Suppressor macrophage (primary cell): ENCODE results near the gene LDHD.

ENCODE experiments used
- DNase-seq, 4 experiments: peaks; one replicate each; pipeline ENCODE4 v3.0.0-alpha.2; 2020 to 2022

LDHD gene

DNA sequence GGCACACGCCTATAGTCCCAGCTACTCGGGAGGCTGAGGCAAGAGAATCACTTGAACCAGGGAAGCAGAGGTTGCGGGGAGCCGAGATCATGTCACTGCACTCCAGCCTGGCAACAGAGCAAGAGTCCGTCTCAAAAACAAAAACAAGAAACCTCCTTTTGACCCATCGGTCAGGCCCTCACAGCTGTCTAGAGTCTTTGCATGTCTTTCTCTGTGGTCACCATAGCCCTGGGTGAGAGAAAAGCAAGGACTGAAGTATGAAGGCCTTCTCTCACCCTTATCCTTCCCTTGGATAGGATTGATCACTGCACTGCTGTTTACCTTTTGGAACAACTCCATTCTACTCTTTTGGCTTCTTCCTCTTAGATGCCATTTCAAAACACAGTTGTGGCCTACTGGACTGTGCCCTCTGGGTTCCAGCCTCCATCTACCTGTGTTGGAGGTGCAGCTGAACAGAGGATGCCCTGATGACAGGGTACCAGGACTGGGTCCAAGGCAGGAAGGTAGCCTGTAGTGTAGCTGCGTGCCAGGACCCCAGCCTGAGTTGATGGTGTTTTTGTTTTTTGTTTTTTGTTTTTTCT is 37.1 kb downstream of the LDHD start:
- DNase-seq, result no peak

GRCh38 chr16:75078886-75079285 is 37.7 kb downstream of the LDHD start:
- no peak for DNase-seq

- DNase-seq, result no peak
These were observed 40.8 kb downstream of the LDHD start for GRCh38 chr16:75075688-75076268.

DNA sequence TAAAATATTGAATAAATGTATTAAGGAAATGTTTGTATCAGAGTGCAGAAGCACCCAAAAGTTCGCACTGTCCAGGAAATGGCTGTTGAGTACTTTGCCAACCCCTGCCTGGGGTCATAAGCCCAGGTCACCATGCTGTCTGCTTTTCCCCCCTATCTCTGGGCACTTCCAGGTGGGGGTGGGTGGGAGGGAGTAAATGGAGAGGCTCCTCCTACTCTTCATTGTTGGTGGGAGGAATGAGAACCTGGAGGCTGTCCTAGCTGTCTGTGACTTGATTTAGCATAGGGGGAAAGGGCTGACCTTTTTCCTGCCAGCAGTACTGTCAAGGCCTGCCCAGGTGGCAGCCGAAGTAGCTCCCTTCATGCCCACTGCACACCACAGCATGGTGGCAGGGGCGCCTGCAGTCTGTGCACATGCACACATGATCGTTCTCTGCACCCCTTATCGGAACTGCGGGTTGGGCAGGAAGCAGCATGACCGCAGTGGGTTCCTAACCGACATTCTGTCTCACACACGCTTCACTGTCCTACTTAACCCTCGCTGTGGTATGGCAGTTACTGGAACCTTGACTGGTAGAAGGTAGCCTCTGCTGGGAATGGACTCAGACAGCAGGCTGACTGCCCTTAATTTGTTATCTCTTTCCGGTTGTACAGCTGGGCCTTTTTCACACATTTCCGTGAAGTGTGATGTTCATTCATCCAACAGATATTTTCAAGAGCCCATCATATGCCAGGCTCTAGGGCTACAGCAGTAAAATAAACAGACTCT is 41.5 kb downstream of the LDHD start:
- DNase-seq, result peak in 3 of 4 experiments; percentile 31 to 44 (median 38)

DNA sequence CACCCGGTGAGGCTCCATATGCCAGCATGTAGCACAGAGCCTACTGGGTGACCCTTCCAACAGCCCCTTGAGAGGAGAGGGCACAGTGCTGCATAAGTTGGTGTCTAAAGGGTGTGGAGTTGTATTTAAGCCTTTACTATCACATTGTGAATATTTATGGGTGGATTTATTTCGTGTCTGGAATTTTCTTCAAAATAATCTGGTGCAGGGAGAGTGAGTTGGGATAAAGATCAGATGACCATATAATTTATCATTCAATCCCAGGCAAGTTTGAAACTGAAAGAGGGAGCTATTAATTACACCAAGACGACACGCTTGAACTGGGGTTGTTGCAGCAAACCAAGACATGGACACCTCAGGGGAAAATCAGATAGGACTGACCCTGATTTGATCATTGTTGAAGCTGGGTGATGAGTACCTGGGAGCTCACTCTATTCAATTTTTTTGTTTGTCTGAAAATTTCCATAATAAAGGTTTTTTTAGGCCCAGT is 42.2 kb downstream of the LDHD start:
- no peak for DNase-seq

GRCh38 chr16:75073545-75074303 is 42.9 kb downstream of the LDHD start:
- no peak for DNase-seq

GRCh38 chr16:75072239-75072947 is 44.2 kb downstream of the LDHD start:
- DNase-seq, result no peak

GRCh38 chr16:75071621-75072020 is 45.0 kb downstream of the LDHD start:
- DNase-seq, result no peak

GRCh38 chr16:75070012-75070841 is 46.4 kb downstream of the LDHD start:
- DNase-seq, result no peak

DNA sequence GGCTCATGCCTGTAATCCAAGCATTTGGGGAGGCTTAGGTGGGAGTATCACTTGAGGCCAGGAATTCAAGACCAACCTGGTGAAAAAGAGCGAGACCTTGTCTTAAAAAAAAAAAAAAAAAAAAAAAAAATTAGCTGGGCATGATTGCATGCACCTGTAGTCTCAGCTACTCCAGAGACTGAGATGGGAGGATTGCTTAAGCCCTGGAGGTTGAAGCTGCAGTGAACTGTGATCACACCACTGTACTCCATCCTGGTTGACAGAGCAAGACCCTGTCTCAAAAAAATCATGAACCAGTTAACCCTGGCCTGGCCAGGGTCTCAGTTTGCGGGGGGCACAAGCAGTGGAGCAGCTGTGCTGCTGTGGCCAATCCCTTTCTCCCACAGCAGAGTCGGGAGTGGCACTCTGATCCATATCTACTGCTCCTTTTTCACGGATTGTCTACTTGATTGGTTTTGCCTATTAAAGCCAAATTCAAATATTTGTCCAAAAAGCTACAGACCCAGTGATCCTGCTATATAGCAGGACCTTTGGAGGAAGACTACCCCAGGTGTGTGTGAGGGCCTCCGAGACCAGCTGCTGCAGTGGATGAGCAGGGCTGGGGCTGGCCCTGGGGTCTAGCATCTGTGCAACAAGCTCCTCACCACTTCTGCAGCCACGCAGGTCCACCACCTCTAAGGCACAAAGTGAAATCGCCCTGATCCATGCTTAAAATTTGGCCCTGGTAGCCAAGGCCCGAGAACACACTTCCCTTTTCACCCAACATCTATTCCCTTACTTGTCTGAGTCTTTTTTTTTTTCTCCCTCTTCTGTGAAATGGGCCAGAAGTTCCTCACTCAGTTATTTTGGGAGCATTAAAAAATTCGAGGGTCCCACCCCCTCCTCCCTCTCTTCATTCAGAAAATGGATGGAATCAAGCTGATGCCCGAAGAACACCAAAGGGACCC is 48.2 kb downstream of the LDHD start:
- no peak for DNase-seq

DNA sequence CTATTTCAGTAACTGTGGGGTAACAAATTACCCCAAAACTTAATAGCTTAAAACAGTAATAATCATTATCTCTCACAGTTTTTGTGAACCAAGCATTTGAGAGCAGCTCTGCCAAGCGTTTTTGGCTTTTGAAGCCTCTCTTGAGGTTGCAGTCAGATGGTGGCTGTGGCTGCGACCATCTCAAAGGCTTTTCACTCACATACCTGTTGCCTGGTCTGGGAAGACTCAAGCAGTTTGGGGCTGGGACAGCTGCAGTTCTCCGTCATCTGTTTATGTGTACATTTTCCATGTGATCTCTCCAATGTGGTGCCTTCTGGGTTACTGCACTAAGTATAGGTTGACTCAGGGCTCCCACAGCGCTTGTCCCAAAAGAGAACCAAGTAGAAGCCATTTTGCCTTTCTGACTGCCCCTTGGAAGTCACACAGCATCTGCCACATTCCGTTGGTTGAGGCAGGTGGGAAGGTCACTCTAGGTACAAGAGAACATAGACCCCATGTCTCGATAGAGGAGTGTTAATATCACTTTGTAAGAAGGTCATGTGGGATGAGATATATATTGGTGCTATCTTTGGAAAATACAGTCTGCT is 49.6 kb downstream of the LDHD start:
- no peak for DNase-seq

DNA sequence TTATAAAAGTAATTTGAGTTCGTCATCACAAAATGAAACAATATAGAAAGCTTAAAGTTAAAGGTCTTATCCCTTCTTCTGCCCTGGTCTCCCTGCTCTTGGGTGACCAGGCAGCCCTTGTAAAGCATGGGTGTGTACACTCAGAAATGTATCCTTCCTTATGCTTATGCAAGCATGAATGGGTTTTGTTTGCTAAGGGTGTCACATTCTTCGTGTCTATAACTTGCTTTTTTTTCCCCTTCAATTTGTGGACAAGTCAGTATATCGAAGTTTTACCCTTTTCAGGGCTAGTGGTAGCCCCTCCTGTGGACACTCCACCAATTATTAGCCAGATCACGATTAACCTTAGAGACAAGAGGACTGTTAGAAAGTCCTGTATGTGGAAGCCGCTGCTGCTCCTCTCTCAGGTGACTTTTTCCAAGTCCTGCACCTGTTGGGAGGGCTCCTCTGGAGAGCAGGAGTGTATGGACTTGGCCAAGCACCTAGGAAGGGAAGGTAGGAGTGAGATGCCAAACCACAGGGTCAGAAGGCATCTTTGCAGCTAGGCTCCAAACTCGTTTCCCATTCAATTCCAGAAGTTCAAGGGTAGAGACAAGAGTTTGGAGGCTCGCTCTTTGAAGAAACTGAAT is 50.9 kb downstream of the LDHD start:
- peak in 2 of 4 experiments; percentile 26 to 34 for DNase-seq

GRCh38 chr16:75065149-75065505 is 51.5 kb downstream of the LDHD start:
- DNase-seq, result peak in 1 of 4 experiments; percentile 34

GRCh38 chr16:75064403-75065148 is 52.0 kb downstream of the LDHD start:
- peak; percentile 24 to 59 (median 50) for DNase-seq

GRCh38 chr16:75063549-75064088 is 53.0 kb downstream of the LDHD start:
- no peak for DNase-seq

DNA sequence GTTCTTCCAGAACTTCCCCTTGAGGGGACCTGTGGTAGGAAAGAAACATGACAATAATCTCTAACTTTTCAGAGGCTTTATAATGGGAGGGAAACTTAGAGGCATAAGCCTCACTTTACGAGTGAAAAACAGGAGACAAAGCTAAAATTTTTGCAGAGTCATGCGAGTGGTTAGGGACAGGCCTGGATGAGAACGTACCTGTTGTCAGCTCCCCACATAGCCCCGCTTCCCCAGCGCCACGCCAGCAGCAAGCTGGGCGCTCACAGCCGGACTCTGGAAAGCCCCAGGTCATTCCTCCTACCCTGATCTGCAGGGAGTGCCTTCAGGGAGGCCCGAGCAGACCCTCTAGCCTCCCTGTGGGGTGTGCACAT is 53.6 kb downstream of the LDHD start:
- DNase-seq, result no peak

DNA sequence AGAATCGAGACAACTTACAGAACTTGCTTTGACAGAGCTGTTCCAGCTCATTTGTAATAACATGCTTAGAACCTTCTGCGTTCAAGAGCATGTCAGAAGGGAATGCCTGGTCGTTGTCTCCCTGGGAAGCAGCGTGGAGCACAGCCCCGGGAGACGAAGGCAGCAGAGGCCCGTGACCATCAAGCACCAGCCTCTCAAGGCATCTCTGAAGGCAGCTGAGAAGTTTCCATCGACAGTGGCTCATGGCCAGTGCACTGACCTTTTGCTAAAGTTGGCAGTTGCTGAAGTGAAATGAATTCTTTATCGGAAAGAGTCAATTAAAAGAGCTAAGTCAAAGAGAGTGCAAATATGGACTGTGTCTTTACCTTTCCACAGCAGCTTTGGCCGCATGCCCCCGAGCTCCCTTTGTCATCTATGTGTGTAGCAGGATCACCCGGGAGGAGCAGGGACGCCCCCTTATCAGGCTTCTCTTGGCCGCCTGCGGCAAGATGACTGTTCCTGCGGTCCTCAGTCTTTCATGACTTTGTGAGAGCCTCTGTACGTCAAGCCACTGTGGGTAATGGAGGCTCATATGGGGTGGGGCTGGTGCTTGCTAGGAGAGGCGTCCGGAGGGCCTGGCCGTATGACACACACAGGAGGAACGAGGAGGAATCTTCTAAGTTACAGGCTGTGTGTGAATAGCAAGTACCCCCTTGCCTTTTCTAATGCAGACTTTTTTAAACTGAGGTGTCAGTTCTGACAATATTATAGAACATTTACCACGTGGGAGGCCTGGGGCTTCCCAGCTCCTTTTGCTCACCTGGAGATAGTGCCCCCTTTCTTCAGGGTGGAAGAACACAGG is 54.2 kb downstream of the LDHD start:
- DNase-seq, result no peak
